PC-3 (cell line): ENCODE measurements around the gene RTN1. TPM values are rescaled to one million over a fixed set of nuclear protein-coding genes. Genes with fewer than 3 reads are reported as not detected.

Source experiments
- ATAC-seq: fragments of 200-7000 bp; cut with Tn5 transposase; 2 replicates; pipeline ENCODE4 v1.9.1; 2020; ENCODE audit warnings: mild to moderate bottlenecking, moderate library complexity
- BruUV-seq: library from RNA; stranded (reverse); fragments of 400-500 nt; replicated peaks from 2 replicates; lab custom pipeline; 2021; lab: Mats Ljungman, UMichigan
- CTCF ChIA-PET: fragments of 300-600 bp; sonication (Branson Sonifier 250); formaldehyde crosslinking; loops from one replicate; lab custom pipeline; 2022; ENCODE audit warnings: antibody characterized with exemption; lab: Charles Lee
- POLR2A ChIA-PET: fragments of 300-600 bp; sonication (Branson Sonifier 250); formaldehyde crosslinking; loops from one replicate; lab custom pipeline; 2022; ENCODE audit warnings: antibody characterized with exemption; ENCODE audit not compliant: unreplicated experiment; lab: Charles Lee
- DNase-seq: peaks from one replicate; pipeline ENCODE4 v3.0.0-alpha.2; 2015
- H2AFZ ChIP-seq: fragments of 300-600 bp; sonication (generic); 2 replicates; pipeline ENCODE4 v1.6.0; 2016; ENCODE audit warnings: antibody characterized with exemption, low read length
- H3F3A ChIP-seq: fragments of 300-600 bp; sonication (generic); one replicate; pipeline ENCODE4 v1.6.0; 2017; ENCODE audit warnings: antibody characterized with exemption, low read length, control low read depth, mild to moderate bottlenecking; ENCODE audit not compliant: unreplicated experiment
- H3K27ac ChIP-seq: fragments of 300-600 bp; sonication (generic); 2 replicates; pipeline ENCODE4 v1.5.1; 2016; ENCODE audit warnings: mild to moderate bottlenecking, low read length
- H3K27me3 ChIP-seq: fragments of 300-600 bp; sonication (generic); 2 replicates; pipeline ENCODE4 v1.6.1; 2016; ENCODE audit warnings: low read length, mixed read lengths
- H3K36me3 ChIP-seq: fragments of 300-600 bp; sonication (generic); 2 replicates; pipeline ENCODE4 v1.6.1; 2016; ENCODE audit warnings: low read depth, mixed run types, low read length, mixed read lengths
- H3K4me1 ChIP-seq: fragments of 300-600 bp; sonication (generic); 2 replicates; pipeline ENCODE4 v1.5.1; 2016; ENCODE audit warnings: low read length; ENCODE audit not compliant: insufficient read depth
- H3K4me2 ChIP-seq: fragments of 300-600 bp; sonication (generic); 2 replicates; pipeline ENCODE4 v1.6.0; 2016; ENCODE audit warnings: low read length
- H3K4me3 ChIP-seq: fragments of 300-600 bp; sonication (generic); 2 replicates; pipeline ENCODE4 v1.5.1; 2016; ENCODE audit warnings: mild to moderate bottlenecking, low read length, mixed read lengths
- H3K79me2 ChIP-seq: fragments of 300-600 bp; sonication (generic); 2 replicates; pipeline ENCODE4 v1.6.1; 2017; ENCODE audit warnings: low read length, mixed read lengths
- H3K9ac ChIP-seq: fragments of 300-600 bp; sonication (generic); 2 replicates; pipeline ENCODE4 v1.6.0; 2016; ENCODE audit warnings: mild to moderate bottlenecking, low read length
- H3K9me2 ChIP-seq: fragments of 300-600 bp; sonication (generic); replicated peaks from 2 replicates; pipeline ENCODE4 v1.6.1; 2016; ENCODE audit warnings: mixed run types, low read length, mixed read lengths
- H3K9me3 ChIP-seq: fragments of 300-600 bp; sonication (generic); 2 replicates; pipeline ENCODE4 v1.6.1; 2016; ENCODE audit warnings: low read length, mixed read lengths
- H4K20me1 ChIP-seq: fragments of 300-600 bp; sonication (generic); 2 replicates; pipeline ENCODE4 v1.6.1; 2016; ENCODE audit warnings: low read length, mixed read lengths
- CTCF ChIP-seq: fragments of 300-600 bp; sonication (generic); conservative IDR thresholded peaks from 2 replicates; pipeline ENCODE4 v1.5.1; 2017; ENCODE audit warnings: antibody characterized with exemption, low read depth, mild to moderate bottlenecking, low read length
- EZH2 ChIP-seq: fragments of 300-600 bp; sonication (generic); IDR thresholded peaks from one replicate; pipeline ENCODE4 v1.6.1; 2017; ENCODE audit warnings: antibody characterized with exemption, mild to moderate bottlenecking, low read length; ENCODE audit not compliant: unreplicated experiment
- EZH2phosphoT487 ChIP-seq: fragments of 300-600 bp; sonication (generic); IDR thresholded peaks from 2 replicates; pipeline ENCODE4 v1.6.1; 2018; ENCODE audit warnings: mild to moderate bottlenecking, antibody characterized with exemption, low read length, borderline replicate concordance
- intact Hi-C: fragments of 100-400 bp; cut with micrococcal nuclease; formaldehyde crosslinking; loops from 2 replicates; pipeline ENCODE4 v1.9.0; 2023
- total RNA-seq: library from RNA; depleted of rRNA; stranded (reverse); fragments of >200 nt; gene quantifications from 2 replicates; pipeline ENCODE4 v1.2.3, GENCODE V29; 2014

The RTN1 gene
- total RNA-seq, 1 experiment from 2014 or later: not detected

- no peak overlapping the region for H3K4me3 ChIP-seq
- POLR2A ChIA-PET: no interaction called here
- ATAC-seq: no peak
- H2AFZ ChIP-seq: no peak overlapping the region
- no peak for TF ChIP-seq EZH2
- no peak for TF ChIP-seq CTCF
- no peak for TF ChIP-seq EZH2phosphoT487
- BruUV-seq: no TSS peak
- H3F3A ChIP-seq: no peaks in the 10 kb centered on the region
- no peaks in the 10 kb centered on the region for H3K9me2 ChIP-seq
- no peaks in the 10 kb centered on the region for H4K20me1 ChIP-seq
- no peaks in the 10 kb centered on the region for H3K9me3 ChIP-seq
- H3K4me2 ChIP-seq: no peak overlapping the region
- H3K4me1 ChIP-seq: no peaks in the 10 kb centered on the region
- no peak overlapping the region for H3K9ac ChIP-seq
- intact Hi-C loops: no loop called here
- CTCF ChIA-PET: no interaction called here
- H3K27me3 ChIP-seq: peaks cover 64% of the 10 kb centered on the region
- DNase-seq: no peak
- H3K27ac ChIP-seq: no peak overlapping the region
- no peaks in the 10 kb centered on the region for H3K79me2 ChIP-seq
- H3K36me3 ChIP-seq: no peaks in the 10 kb centered on the region
Observed at GRCh38 chr14:59675394-59675793, 195.2 kb downstream of the RTN1 start.

DNA sequence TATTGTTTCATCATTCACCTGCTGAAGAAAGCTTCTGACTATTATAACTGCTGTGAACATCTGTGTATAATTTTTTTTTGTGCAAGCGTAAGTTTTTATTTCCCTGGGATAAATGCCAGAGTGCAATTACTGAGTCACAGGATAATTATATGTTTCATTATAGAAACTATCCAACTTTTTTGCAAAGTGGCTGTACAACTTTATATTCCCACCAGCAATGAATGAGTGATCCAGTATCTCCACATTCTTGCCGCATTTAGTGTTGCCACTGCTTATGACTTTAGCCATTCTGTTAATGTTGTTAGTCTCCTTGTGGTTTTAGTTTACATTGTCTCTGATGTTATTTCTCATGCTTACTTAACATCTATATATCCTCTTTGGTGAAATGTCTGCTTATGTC, 205.8 kb downstream of the RTN1 start:
- no peaks in the 10 kb centered on the region for H3K9me3 ChIP-seq
- H4K20me1 ChIP-seq: no peaks in the 10 kb centered on the region
- H3F3A ChIP-seq: no peaks in the 10 kb centered on the region
- ChIA-PET POLR2A (no interaction called here), CTCF (interaction anchor here (0.6 kb wide), 1 partner anchor 87 kb away, joined by 7 read pairs; no protein-coding TSS in a partner anchor)
- no peak overlapping the region for H2AFZ ChIP-seq
- H3K27me3 ChIP-seq: peaks cover 22% of the 10 kb centered on the region; the same call in 1 of the 2 replicates
- H3K4me2 ChIP-seq: no peak overlapping the region
- no peak overlapping the region for H3K9ac ChIP-seq
- no peak for TF ChIP-seq EZH2
- TF ChIP-seq CTCF: no peak
- no peak for TF ChIP-seq EZH2phosphoT487
- H3K9me2 ChIP-seq: no peaks in the 10 kb centered on the region
- H3K4me3 ChIP-seq: no peak overlapping the region
- BruUV-seq: no TSS peak
- no peaks in the 10 kb centered on the region for H3K4me1 ChIP-seq
- intact Hi-C loops: no loop called here
- DNase-seq (peak; percentile 87), ATAC-seq (no peak)
- no peaks in the 10 kb centered on the region for H3K79me2 ChIP-seq
- H3K27ac ChIP-seq: no peak overlapping the region
- H3K36me3 ChIP-seq: no peaks in the 10 kb centered on the region

DNA sequence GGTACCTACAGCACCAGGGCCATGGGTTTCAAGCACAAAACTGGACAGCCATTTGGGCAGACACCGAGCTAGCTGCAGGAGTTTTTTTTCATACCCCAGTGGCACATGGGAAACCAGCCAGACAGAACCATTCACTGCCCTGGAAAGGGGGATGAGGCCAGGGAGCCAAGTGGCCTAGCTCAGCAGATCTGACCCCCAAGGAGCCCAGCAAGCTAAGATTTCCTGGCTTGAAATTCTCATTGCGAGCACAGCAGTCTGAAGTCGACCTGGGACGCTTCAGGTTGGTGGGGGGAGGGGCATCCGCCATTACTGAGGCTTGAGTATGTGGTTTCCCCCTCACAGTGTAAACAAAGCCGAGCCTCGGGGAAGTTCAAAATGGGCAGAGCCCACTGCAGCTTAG, 212.8 kb downstream of the RTN1 start:
- H3K9me3 ChIP-seq: peaks cover 5% of the 10 kb centered on the region
- no peak overlapping the region for H3K9ac ChIP-seq
- CTCF ChIA-PET: no interaction called here
- BruUV-seq: no TSS peak
- TF ChIP-seq CTCF (no peak), EZH2 (no peak), EZH2phosphoT487 (no peak)
- POLR2A ChIA-PET: no interaction called here
- no peak overlapping the region for H3K27ac ChIP-seq
- no peaks in the 10 kb centered on the region for H3F3A ChIP-seq
- peaks cover 23% of the 10 kb centered on the region; the same call in 1 of the 2 replicates for H3K27me3 ChIP-seq
- H4K20me1 ChIP-seq: no peaks in the 10 kb centered on the region
- DNase-seq (no peak), ATAC-seq (no peak)
- no peaks in the 10 kb centered on the region for H3K9me2 ChIP-seq
- no peak overlapping the region for H3K4me3 ChIP-seq
- no peak overlapping the region for H3K4me2 ChIP-seq
- no peaks in the 10 kb centered on the region for H3K4me1 ChIP-seq
- H3K36me3 ChIP-seq: no peaks in the 10 kb centered on the region
- H3K79me2 ChIP-seq: no peaks in the 10 kb centered on the region
- intact Hi-C loops: no loop called here
- H2AFZ ChIP-seq: 0 out of 2 replicates have a peak overlapping the region, but pooled peaks have one; percentile 14
